ENCODE results near the gene OPCML. TPM values are rescaled to one million over a fixed set of nuclear protein-coding genes. Genes with fewer than 3 reads are reported as not detected.

The OPCML gene
- total RNA-seq, 4 donors from 2014 or later: 0.15 TPM; not detected in 3

DNA sequence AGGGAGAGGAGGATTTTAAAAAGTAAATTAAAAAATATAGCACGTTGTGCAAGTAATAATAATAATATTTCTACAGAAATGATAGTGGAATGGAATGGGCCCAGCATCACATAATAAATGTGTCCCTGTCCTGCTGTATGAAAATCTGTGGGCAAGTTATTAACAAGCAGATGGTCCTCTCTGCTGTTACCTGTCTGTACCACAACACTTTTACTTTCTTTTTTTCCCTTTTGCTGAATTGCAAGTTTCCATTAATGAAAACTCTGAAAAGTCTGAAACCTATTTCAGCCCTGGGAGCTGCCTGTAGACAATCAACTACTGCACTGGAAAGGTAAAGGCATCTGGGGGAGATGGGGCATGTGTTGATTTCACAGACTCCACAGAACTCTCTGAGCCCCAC lies 937.1 kb downstream of the OPCML start:
- Histone ChIP-seq H3K27ac (no peak overlapping the region), H3K9me3 (no peaks in the 10 kb centered on the region), H3K27me3 (no peaks in the 10 kb centered on the region), H3K36me3 (no peaks in the 10 kb centered on the region), H3K4me3 (no peak overlapping the region), H3K4me1 (no peaks in the 10 kb centered on the region)
- 58% methylated on average over 1 of the region's 1 CpG for WGBS
- TF ChIP-seq EP300 (IDR thresholded peaks at IDR 0.05) (no peak), POLR2AphosphoS5 (IDR thresholded peaks at IDR 0.05) (no peak), POLR2A (IDR thresholded peaks at IDR 0.05) (no peak)
- TF ChIP-seq, protein P1, sequence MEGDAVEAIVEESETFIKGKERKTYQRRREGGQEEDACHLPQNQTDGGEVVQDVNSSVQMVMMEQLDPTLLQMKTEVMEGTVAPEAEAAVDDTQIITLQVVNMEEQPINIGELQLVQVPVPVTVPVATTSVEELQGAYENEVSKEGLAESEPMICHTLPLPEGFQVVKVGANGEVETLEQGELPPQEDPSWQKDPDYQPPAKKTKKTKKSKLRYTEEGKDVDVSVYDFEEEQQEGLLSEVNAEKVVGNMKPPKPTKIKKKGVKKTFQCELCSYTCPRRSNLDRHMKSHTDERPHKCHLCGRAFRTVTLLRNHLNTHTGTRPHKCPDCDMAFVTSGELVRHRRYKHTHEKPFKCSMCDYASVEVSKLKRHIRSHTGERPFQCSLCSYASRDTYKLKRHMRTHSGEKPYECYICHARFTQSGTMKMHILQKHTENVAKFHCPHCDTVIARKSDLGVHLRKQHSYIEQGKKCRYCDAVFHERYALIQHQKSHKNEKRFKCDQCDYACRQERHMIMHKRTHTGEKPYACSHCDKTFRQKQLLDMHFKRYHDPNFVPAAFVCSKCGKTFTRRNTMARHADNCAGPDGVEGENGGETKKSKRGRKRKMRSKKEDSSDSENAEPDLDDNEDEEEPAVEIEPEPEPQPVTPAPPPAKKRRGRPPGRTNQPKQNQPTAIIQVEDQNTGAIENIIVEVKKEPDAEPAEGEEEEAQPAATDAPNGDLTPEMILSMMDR (IDR thresholded peaks at IDR 0.05): no peak
- DNase-seq (ENCODE audit: low spot score in 2 of 2): no peak

DNA sequence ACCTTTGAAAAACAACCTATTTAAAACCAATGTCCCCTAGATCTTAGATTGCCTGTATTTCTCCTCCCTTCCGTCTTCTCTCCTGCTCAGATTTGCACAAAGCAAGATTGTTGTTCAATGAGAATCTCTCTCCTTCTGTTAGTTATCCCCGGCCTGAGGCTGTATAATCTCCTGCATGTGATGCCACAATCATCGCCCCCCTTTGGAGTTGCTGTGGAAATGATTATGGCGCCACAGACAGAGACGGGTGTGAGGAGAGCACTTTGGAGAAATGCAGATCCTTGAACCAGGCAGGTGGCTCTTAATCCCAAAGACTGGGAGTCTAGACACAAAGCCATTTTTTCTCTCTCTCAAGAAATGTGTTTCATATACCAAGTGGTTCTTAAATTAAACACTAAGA lies 941.3 kb downstream of the OPCML start:
- H3K4me1 ChIP-seq: no peaks in the 10 kb centered on the region
- 79% methylated on average over 5 of the region's 5 CpGs for WGBS

DNA sequence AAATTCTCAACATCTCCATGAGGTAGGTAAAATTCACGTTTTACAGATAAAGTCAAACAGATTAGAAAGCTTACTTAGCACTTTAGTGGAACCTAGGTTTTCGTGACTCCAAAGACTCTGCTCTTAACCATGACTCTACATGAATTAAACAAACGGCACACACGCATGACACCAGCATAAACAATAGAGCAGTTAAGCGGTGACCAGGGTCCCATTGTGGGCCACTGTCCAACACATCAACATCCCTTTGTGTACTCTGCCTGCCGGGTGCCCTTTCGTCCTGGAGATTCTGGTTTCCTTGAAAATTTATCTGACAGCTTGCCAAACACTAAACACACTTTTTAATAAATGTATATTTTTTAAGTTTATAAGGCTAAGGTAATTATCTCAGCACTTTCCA lies 941.7 kb downstream of the OPCML start:
- no peak overlapping the region for H3K27ac ChIP-seq
- no peaks in the 10 kb centered on the region for H3K4me1 ChIP-seq
- DNase-seq (ENCODE audit: low spot score in 2 of 2): no peak
- H3K36me3 ChIP-seq: no peaks in the 10 kb centered on the region
- no peaks in the 10 kb centered on the region for H3K27me3 ChIP-seq
- no peak overlapping the region for H3K4me3 ChIP-seq
- TF ChIP-seq, protein P1 (IDR thresholded peaks at IDR 0.05): no peak
- TF ChIP-seq EP300 (IDR thresholded peaks at IDR 0.05) (no peak), POLR2AphosphoS5 (IDR thresholded peaks at IDR 0.05) (no peak), POLR2A (IDR thresholded peaks at IDR 0.05) (no peak)
- no peaks in the 10 kb centered on the region for H3K9me3 ChIP-seq
- 79% methylated on average over 7 of the region's 7 CpGs for WGBS

More for the DNA sequence above, 941.3 kb downstream of the OPCML start:
- Histone ChIP-seq H3K36me3 (no peaks in the 10 kb centered on the region), H3K27me3 (no peaks in the 10 kb centered on the region), H3K9me3 (no peaks in the 10 kb centered on the region), H3K27ac (no peak overlapping the region), H3K4me3 (no peak overlapping the region)
- DNase-seq (ENCODE audit: low spot score in 2 of 2): no peak
- TF ChIP-seq, protein P1 (IDR thresholded peaks at IDR 0.05): no peak
- TF ChIP-seq EP300 (IDR thresholded peaks at IDR 0.05) (no peak), POLR2A (IDR thresholded peaks at IDR 0.05) (no peak)

DNA sequence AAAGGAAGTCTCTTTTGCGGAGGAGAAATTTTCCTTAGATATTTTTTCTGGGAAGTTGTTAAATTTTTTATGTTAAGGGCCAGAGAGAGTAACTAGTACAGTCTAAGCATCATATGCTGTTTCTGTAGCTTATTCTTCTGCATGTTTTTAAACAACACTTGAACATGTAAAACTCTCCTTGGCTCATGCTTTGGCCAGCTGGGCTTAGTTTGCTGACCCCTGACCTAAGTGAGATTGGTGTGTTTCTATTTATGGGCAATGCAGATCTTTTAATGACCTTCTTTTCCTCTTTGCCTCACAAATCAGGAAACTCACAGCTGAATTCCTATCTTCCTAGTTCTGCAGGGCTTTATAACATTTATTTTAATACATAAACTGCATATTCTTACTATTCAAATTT lies 942.5 kb downstream of the OPCML start:
- TF ChIP-seq POLR2A (IDR thresholded peaks at IDR 0.05) (no peak), POLR2AphosphoS5 (IDR thresholded peaks at IDR 0.05) (no peak), EP300 (IDR thresholded peaks at IDR 0.05) (no peak)
- TF ChIP-seq, protein P1 (IDR thresholded peaks at IDR 0.05): no peak
- DNase-seq (ENCODE audit: low spot score in 2 of 2): no peak
- Histone ChIP-seq H3K36me3 (no peaks in the 10 kb centered on the region), H3K27ac (no peak overlapping the region), H3K9me3 (no peaks in the 10 kb centered on the region), H3K4me3 (no peak overlapping the region), H3K4me1 (no peaks in the 10 kb centered on the region), H3K27me3 (no peaks in the 10 kb centered on the region)
- WGBS: 69% methylated on average over 1 of the region's 1 CpG

DNA sequence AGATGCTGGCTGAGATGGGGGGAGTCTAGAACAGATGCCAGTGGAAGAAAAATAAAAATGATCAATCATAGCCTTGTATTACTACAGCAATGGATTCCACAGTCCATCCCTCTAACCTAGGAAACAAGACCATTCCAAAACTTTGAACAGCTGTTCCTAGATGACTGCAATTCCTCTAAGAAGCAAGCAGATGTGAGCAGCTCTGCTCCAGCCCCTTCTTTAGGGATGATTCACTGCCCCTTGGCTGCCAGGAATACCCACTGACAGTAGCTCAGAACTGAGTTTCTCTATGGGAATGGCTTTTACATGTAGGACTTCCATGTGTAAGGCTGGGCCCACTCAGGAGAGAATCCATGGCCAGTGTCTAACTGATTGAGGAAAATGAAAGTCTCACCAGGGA lies 943.9 kb downstream of the OPCML start:
- Histone ChIP-seq H3K9me3 (no peaks in the 10 kb centered on the region), H3K4me3 (no peak overlapping the region), H3K36me3 (no peaks in the 10 kb centered on the region), H3K4me1 (no peaks in the 10 kb centered on the region), H3K27me3 (no peaks in the 10 kb centered on the region), H3K27ac (no peak overlapping the region)
- no peak for TF ChIP-seq POLR2A (IDR thresholded peaks at IDR 0.05)
- no peak for TF ChIP-seq EP300 (IDR thresholded peaks at IDR 0.05)
- TF ChIP-seq POLR2AphosphoS5 (IDR thresholded peaks at IDR 0.05): no peak
- TF ChIP-seq, protein P1 (IDR thresholded peaks at IDR 0.05): no peak
- no peak for DNase-seq (ENCODE audit: low spot score in 2 of 2)

Measured in suprapubic skin (tissue), 4 donors.